Skeletal muscle satellite cell (primary cell): Measurements from ENCODE around the gene MUC2.

ENCODE experiments used
- H3K27me3 ChIP-seq: 2 replicates; pipeline ENCODE4 v1.7.0; 2013; ENCODE audit warnings: low read length; ENCODE audit not compliant: control insufficient read depth, insufficient read depth
- H3K36me3 ChIP-seq: 2 replicates; pipeline ENCODE4 v1.7.0; 2013; ENCODE audit warnings: mild to moderate bottlenecking, control low read depth, low read length; ENCODE audit not compliant: insufficient read depth
- H3K4me1 ChIP-seq: 2 replicates; pipeline ENCODE4 v1.7.0; 2013; ENCODE audit warnings: low read length; ENCODE audit not compliant: control insufficient read depth, insufficient read depth
- H3K4me2 ChIP-seq: 2 replicates; pipeline ENCODE4 v1.7.0; 2013; ENCODE audit warnings: mild to moderate bottlenecking, low read length
- H3K4me3 ChIP-seq: 2 replicates; pipeline ENCODE4 v1.7.0; 2013; ENCODE audit warnings: low read length
- H3K9ac ChIP-seq: 2 replicates; pipeline ENCODE4 v1.7.0; 2013; ENCODE audit warnings: mild to moderate bottlenecking, low read depth, low read length, moderate library complexity
- H3K9me3 ChIP-seq: replicated peaks from 2 replicates; pipeline ENCODE4 v1.7.0; 2013; ENCODE audit warnings: mild to moderate bottlenecking, control low read depth, low read length

The MUC2 gene

DNA sequence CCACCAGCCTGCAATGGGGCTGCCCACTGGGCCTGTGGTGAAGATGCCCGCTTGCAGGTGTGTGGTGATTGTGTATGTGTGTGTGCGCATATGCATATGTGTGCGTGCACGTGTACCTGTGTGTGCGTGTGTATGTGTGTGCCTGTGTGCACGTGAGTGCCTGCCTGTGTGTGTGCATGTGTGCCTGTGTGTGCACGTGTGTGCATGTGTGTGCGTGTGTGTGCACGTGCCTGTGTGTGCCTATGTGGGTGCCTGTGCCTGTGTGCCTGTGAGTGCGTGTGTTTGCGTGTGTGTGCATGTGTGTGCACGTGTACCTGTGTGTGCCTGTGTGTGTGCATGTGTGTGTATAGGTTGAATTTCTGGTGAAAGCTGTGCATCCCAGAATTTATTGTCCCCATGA, 35.8 kb upstream of the MUC2 start:
- no peaks in the 10 kb centered on the region for H3K9me3 ChIP-seq
- peaks cover 4% of the 10 kb centered on the region for H3K4me1 ChIP-seq
- H3K4me3 ChIP-seq, result no peak overlapping the region
- H3K36me3 ChIP-seq, result no peaks in the 10 kb centered on the region
- H3K4me2 ChIP-seq, result no peak overlapping the region
- H3K9ac ChIP-seq, result no peak overlapping the region
- peaks cover 48% of the 10 kb centered on the region for H3K27me3 ChIP-seq

DNA sequence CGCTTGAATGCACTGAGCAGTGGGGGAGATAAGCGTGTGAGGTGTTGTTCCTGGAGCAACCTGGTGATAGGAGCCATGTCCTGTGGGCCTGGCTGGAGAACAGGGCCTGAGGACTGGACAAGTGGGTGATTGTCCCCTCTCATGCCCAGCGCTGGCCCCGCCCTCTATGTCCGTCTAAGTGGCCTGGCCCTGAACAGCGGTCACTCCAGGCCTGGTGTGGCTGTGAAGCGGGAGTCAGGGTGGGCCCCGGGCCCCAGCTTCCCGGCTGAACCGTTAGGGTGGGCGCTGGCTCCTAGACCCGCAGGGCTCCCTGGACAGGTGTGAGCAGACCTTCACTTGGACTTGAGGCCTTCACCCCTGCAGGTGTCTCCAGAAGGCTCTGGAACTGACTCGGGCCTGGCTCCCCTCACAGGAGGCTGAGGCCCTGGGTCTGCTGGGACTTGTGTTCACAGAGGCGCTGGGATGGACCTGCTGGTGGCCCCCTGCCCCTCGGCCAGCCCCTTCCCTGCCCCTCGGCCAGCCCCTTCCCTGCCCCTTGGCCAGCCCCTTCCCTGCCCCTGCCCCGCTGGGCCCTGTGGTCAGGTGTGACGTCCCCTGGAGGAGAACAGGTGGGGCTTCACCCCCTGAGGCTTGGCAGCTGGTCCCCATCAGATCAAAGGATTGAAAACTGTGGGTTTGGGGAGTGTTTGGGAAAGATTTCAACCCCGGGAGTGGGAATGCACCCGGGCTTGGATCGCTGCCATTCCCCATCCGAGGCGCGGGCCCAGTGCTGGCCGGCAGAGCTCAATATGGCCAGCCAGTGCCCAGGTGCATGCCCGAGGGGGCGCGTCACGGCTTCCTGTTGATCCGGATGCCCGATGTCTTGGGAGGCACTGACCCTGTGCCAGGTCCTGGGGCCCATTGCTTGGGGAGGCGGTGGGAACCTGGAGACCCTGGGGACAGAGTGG, 34.9 kb upstream of the MUC2 start:
- Histone ChIP-seq H3K27me3 (peaks cover 45% of the 10 kb centered on the region), H3K4me1 (peaks cover 4% of the 10 kb centered on the region), H3K9ac (no peak overlapping the region), H3K36me3 (no peaks in the 10 kb centered on the region), H3K4me2 (no peak overlapping the region), H3K4me3 (no peak overlapping the region), H3K9me3 (no peaks in the 10 kb centered on the region)

DNA sequence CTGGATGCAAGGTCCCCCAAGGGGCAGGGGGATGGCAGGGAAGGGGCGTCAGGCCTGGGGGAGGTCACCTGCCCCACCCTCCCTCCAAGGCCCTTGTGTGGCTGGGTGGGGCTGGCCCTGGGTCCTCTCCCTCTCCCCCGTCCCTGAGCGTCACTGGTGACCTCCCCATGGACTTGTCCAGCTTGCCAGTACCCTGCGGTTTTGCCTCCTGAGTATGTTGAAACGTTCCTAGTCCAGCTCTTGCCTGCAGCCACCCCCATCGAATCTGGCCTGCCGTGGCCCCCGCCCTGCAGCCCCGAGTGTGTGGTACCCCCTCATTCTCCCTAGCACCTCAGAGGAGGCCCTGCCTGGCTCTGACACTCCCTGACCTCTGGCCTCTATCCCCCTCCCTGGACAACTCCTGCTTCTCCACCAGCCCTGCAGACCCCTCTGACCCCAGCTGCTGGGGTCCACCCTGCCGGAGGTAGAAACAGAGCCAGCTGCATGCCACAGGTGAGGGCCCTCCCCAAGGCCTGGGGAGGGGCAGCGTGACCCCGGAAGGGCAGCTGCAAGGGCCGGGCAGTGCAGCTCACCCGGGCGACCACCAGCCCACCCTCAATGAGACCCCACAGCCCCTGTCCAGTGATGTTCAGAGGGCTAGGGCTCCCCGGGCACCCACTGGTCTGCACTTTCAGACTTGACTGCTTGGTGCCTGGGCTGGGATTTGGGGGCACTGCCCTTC, 34.1 kb upstream of the MUC2 start:
- Histone ChIP-seq H3K9ac (no peak overlapping the region), H3K36me3 (no peaks in the 10 kb centered on the region), H3K4me1 (peaks cover 4% of the 10 kb centered on the region), H3K4me2 (no peak overlapping the region), H3K4me3 (no peak overlapping the region), H3K27me3 (peaks cover 38% of the 10 kb centered on the region), H3K9me3 (no peaks in the 10 kb centered on the region)

DNA sequence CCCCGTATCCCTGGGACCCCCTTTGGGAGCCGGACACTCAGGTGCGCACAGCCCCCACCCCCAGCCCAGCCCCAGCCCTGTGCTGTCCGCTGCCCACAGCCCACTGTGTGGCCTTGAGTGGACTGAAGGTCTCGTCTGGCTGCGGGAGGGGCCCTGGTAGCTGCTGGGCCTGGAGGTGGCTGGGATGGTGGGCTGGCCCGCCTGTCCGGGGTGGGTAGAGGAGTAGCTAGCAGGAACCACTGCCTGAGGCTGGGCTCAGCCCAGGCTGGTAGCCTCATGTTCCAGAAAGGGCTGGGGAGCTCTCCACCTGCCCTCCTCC, 33.6 kb upstream of the MUC2 start:
- Histone ChIP-seq H3K9me3 (no peaks in the 10 kb centered on the region), H3K27me3 (peaks cover 32% of the 10 kb centered on the region), H3K4me1 (peaks cover 4% of the 10 kb centered on the region), H3K4me2 (no peak overlapping the region), H3K9ac (no peak overlapping the region), H3K4me3 (no peak overlapping the region), H3K36me3 (no peaks in the 10 kb centered on the region)

DNA sequence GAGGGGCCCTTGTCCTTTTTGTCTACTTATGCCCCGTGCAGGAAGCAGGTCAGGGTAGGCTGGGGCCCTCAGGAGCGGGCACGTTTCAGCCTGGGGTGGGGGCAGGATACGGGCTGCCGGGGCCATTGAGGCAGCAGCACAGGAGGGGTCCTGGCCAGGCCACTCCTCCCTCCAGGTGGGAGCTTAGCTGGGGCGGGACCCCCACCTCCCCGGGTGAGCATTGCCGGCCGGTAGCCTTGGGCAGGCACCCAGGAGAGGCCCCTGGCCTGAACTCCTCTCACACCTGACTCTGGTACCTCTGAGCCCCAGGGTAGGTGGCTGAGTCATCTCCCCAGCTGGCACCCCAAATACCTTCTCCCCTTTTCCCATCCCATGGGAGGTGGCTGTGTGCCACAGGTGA, 33.2 kb upstream of the MUC2 start:
- Histone ChIP-seq H3K4me2 (no peak overlapping the region), H3K36me3 (no peaks in the 10 kb centered on the region), H3K4me3 (no peak overlapping the region), H3K9me3 (no peaks in the 10 kb centered on the region), H3K27me3 (peaks cover 29% of the 10 kb centered on the region), H3K4me1 (peaks cover 4% of the 10 kb centered on the region), H3K9ac (no peak overlapping the region)

DNA sequence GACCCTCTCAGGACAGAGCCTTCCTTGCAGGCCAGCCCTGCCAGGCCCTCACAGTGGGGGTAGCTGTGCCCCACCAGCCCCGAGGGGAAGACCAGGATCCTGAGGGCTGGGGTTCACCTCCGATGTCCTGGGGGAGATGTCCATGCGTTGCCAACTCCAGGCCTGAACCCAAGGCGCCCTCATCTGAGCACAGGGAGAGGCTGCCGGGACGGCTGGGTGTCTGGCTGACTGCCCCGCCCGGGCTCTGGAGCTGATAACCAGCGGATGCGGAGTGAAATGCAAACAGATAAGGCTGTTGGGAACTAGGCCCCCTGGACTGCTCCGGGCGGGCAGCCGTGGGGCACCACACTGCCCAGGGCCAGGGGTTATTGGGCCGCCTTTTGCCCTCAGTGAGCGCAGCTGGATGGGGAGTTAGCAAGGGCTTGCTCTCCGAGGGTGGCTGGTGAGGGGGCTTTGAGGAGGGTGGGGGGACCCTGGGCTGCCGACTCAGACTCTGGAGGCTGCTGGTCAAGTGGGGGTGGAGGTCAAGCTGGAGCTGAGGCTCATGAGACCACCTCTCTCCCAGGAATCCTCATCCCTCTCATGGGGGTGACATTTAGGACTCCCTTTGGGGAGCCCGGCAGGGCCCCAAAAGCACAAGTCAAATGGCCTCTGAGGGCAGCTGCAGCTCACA, 32.6 kb upstream of the MUC2 start:
- no peaks in the 10 kb centered on the region for H3K36me3 ChIP-seq
- H3K4me3 ChIP-seq, result no peak overlapping the region
- peaks cover 4% of the 10 kb centered on the region for H3K4me1 ChIP-seq
- no peaks in the 10 kb centered on the region for H3K9me3 ChIP-seq
- H3K4me2 ChIP-seq, result no peak overlapping the region
- peaks cover 27% of the 10 kb centered on the region for H3K27me3 ChIP-seq
- no peak overlapping the region for H3K9ac ChIP-seq

DNA sequence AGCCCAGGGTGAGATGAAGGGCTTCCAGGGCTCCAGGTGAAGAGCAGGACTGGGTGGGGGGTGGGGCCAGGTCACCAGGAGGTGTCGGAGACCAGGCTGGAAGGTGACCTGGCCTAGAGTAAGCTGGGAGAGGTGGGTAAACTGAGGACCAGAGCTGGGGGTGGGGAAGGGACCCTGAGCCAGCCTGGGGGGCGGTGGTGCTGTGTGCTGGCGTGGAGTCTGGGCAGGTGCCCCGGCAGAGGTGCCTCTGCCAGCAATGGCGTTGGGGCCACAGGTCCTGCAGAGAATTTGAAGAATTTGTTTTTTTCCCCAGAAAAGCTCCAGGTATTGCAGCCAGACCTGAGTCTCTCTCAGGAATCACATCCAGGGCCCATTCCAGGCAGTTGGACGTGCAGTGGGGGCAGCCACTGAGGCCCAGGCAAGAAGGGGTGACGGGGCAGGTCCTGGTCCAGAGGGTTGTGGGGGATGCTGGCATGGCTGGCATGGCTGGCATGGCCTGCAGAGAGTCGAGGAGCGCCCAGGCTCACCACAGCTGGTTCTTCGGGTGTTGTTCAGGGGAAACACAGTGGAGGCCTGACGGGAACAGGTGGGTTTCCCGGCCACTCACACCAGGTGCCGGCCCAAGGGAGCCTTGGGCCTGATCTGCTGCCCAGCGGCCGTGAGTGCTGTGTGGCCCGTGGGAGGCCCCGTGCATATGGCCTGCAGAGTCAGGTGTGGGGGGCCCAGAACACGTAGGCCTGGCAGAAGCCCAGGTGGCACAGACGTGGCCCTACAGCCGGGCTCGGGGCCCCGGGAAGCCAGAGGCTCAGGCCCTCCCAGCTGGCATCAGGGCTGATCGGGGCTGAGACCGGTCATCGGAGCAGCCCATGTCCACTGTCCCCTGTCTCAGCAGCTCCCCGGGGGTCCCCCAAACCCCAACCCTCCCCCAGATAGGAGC, 31.8 kb upstream of the MUC2 start:
- Histone ChIP-seq H3K36me3 (no peaks in the 10 kb centered on the region), H3K27me3 (peaks cover 32% of the 10 kb centered on the region), H3K4me2 (no peak overlapping the region), H3K4me3 (no peak overlapping the region), H3K4me1 (peaks cover 4% of the 10 kb centered on the region), H3K9me3 (no peaks in the 10 kb centered on the region), H3K9ac (no peak overlapping the region)

DNA sequence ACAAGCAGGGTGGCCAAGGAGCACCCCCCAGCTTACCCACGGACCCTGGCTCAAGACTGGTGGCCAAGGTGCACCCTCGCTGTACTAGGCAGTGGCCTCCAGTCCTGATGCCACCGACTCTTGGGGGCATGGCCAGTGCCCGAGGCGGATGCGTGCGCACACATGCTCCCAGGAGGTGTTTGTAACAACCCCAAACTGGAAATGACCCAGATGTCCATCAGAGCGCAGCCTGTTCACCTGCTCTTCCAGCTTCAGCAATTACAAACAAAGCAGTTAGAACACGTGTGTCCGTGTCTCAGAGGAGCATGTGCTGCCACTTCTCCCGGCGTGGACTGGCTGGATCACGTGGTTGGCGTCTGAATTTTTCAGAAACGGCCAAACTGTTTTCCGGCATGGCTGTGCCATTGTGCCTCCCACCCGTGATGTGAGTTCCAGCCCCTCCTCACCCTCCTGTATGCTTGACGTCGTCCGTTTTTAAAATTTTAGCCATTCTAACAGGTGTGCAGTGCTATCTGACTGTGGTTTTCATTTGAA, 31.0 kb upstream of the MUC2 start:
- Histone ChIP-seq H3K4me2 (no peak overlapping the region), H3K27me3 (peaks cover 37% of the 10 kb centered on the region), H3K9ac (no peak overlapping the region), H3K36me3 (no peaks in the 10 kb centered on the region), H3K4me3 (no peak overlapping the region), H3K9me3 (no peaks in the 10 kb centered on the region), H3K4me1 (peaks cover 4% of the 10 kb centered on the region)

DNA sequence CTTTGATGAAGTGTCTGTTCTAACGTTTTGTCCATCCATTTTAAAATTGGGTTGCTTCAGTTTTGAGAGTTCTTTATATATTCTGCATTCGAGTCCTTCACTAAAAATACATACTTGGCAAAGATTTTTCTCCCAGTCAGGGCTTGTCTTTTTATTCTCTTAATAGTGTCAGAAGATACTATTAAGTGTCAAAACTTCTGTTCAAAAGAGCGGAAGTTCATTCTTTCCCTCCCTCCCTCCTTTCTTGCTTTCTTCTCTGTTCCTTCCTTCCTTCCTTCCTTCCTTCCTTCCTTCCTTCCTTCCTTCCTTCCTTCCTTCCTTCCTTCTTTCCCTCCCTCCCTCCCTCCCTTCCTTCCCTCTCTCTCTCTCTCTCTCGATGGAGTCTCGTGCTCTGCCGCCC, 30.5 kb upstream of the MUC2 start:
- Histone ChIP-seq H3K27me3 (peaks cover 42% of the 10 kb centered on the region), H3K9me3 (no peaks in the 10 kb centered on the region), H3K9ac (no peak overlapping the region), H3K4me2 (no peak overlapping the region), H3K4me3 (no peak overlapping the region), H3K36me3 (no peaks in the 10 kb centered on the region), H3K4me1 (peaks cover 4% of the 10 kb centered on the region)

DNA sequence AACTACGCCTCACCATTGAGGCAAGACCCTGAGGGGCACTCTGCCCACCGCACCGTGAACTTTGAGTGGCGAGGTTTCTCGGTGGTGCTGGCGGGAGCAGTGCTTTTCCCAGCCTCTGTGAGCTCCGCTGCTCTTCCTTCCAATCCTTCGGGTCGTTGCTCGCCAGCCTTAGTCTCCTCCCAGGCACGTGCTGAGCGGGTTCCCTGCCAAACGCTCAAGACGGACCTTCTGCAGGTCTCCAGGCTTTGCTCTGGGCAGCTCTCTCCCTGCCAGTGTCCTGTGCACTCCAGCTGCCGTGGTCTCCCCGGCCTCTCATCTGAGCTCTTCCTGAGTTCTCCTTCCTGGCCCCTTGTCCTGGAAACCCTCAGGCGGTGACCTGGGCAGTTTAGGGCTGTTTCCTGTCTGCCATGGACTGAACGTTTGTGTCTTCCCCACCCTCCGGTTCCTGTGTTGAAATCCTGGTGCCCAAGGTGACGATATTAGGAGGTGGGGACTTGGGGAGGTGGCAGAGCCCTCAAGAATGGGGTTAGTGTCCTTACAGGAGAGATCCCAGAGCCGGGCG, 27.0 kb upstream of the MUC2 start:
- H3K9ac ChIP-seq, result no peak overlapping the region
- H3K9me3 ChIP-seq, result no peaks in the 10 kb centered on the region
- no peak overlapping the region for H3K4me2 ChIP-seq
- no peak overlapping the region for H3K4me3 ChIP-seq
- H3K36me3 ChIP-seq, result no peaks in the 10 kb centered on the region
- H3K27me3 ChIP-seq, result peaks cover 44% of the 10 kb centered on the region
- H3K4me1 ChIP-seq, result no peaks in the 10 kb centered on the region
